ENCODE data around the gene SPINT4.
"Not testable (repeated sequence)": the region's sequence is repeated elsewhere in the genome, so short reads cannot be mapped to it uniquely, and the experiment has no call there.

The SPINT4 gene

GRCh38 chr20:45725134-45725533 lies 3.0 kb downstream of the SPINT4 start:
- Histone ChIP-seq H3K4me1 (ENCODE audit: control insufficient read depth in 1 of 2, insufficient read depth in 2 of 2, low read length in 2 of 2) (no peaks in the 10 kb centered on the region), H3K36me3 (ENCODE audit: control insufficient read depth in 1 of 2, insufficient read depth in 2 of 2, low read length in 2 of 2) (no peaks in the 10 kb centered on the region)

GRCh38 chr20:45727044-45727443 lies 4.9 kb downstream of the SPINT4 start:
- no peaks in the 10 kb centered on the region for H3K4me1 ChIP-seq (ENCODE audit: control insufficient read depth in 1 of 2, insufficient read depth in 2 of 2, low read length in 2 of 2)
- H3K27ac ChIP-seq (ENCODE audit: low read depth, low read length) = no peak overlapping the region
- no peak overlapping the region for H3K9ac ChIP-seq (ENCODE audit: low read depth in 1 of 2, low read length in 2 of 2)
- peaks cover 0 to 11% of the 10 kb centered on the region in 2 donors for H3K27me3 ChIP-seq (ENCODE audit: control insufficient read depth in 1 of 2, insufficient read depth in 2 of 2, low read length in 2 of 2)
- H3K4me3 ChIP-seq (ENCODE audit: low read depth in 1 of 2, low read length in 2 of 2) = no peak overlapping the region
- H3K9me3 ChIP-seq (ENCODE audit: control insufficient read depth in 1 of 2, low read length in 2 of 2) = no peaks in the 10 kb centered on the region
- no peaks in the 10 kb centered on the region for H3K36me3 ChIP-seq (ENCODE audit: control insufficient read depth in 1 of 2, insufficient read depth in 2 of 2, low read length in 2 of 2)

More at GRCh38 chr20:45725134-45725533, 3.0 kb downstream of the SPINT4 start:
- H3K4me3 ChIP-seq (ENCODE audit: low read depth in 1 of 2, low read length in 2 of 2) = no peak overlapping the region
- peaks cover 0 to 13% of the 10 kb centered on the region in 2 donors for H3K27me3 ChIP-seq (ENCODE audit: control insufficient read depth in 1 of 2, insufficient read depth in 2 of 2, low read length in 2 of 2)
- no peak overlapping the region for H3K9ac ChIP-seq (ENCODE audit: low read depth in 1 of 2, low read length in 2 of 2)
- no peak overlapping the region for H3K27ac ChIP-seq (ENCODE audit: low read depth, low read length)
- H3K9me3 ChIP-seq (ENCODE audit: control insufficient read depth in 1 of 2, low read length in 2 of 2) = no peaks in the 10 kb centered on the region

GRCh38 chr20:45732199-45732598 lies 10.1 kb downstream of the SPINT4 start:
- Histone ChIP-seq H3K9ac (ENCODE audit: low read depth in 1 of 2, low read length in 2 of 2) (no peak overlapping the region), H3K4me3 (ENCODE audit: low read depth in 1 of 2, low read length in 2 of 2) (no peak overlapping the region), H3K27me3 (ENCODE audit: control insufficient read depth in 1 of 2, insufficient read depth in 2 of 2, low read length in 2 of 2) (no peaks in the 10 kb centered on the region), H3K27ac (ENCODE audit: low read depth, low read length) (no peak overlapping the region), H3K9me3 (ENCODE audit: control insufficient read depth in 1 of 2, low read length in 2 of 2) (no peaks in the 10 kb centered on the region), H3K4me1 (ENCODE audit: control insufficient read depth in 1 of 2, insufficient read depth in 2 of 2, low read length in 2 of 2) (no peaks in the 10 kb centered on the region), H3K36me3 (ENCODE audit: control insufficient read depth in 1 of 2, insufficient read depth in 2 of 2, low read length in 2 of 2) (no peaks in the 10 kb centered on the region)

- H3K27me3 ChIP-seq (ENCODE audit: control insufficient read depth in 1 of 2, insufficient read depth in 2 of 2, low read length in 2 of 2) = no peaks in the 10 kb centered on the region
- no peak overlapping the region for H3K4me3 ChIP-seq (ENCODE audit: low read depth in 1 of 2, low read length in 2 of 2)
- no peaks in the 10 kb centered on the region for H3K4me1 ChIP-seq (ENCODE audit: control insufficient read depth in 1 of 2, insufficient read depth in 2 of 2, low read length in 2 of 2)
- no peaks in the 10 kb centered on the region for H3K36me3 ChIP-seq (ENCODE audit: control insufficient read depth in 1 of 2, insufficient read depth in 2 of 2, low read length in 2 of 2)
- no peak overlapping the region for H3K27ac ChIP-seq (ENCODE audit: low read depth, low read length)
- H3K9me3 ChIP-seq (ENCODE audit: control insufficient read depth in 1 of 2, low read length in 2 of 2) = no peaks in the 10 kb centered on the region
- no peak overlapping the region for H3K9ac ChIP-seq (ENCODE audit: low read depth in 1 of 2, low read length in 2 of 2)
Observed at GRCh38 chr20:45735552-45735951, 13.4 kb downstream of the SPINT4 start.

GRCh38 chr20:45735988-45736387 lies 13.8 kb downstream of the SPINT4 start:
- Histone ChIP-seq H3K4me3 (ENCODE audit: low read depth in 1 of 2, low read length in 2 of 2) (no peak overlapping the region), H3K36me3 (ENCODE audit: control insufficient read depth in 1 of 2, insufficient read depth in 2 of 2, low read length in 2 of 2) (no peaks in the 10 kb centered on the region), H3K27me3 (ENCODE audit: control insufficient read depth in 1 of 2, insufficient read depth in 2 of 2, low read length in 2 of 2) (no peaks in the 10 kb centered on the region), H3K9ac (ENCODE audit: low read depth in 1 of 2, low read length in 2 of 2) (no peak overlapping the region), H3K4me1 (ENCODE audit: control insufficient read depth in 1 of 2, insufficient read depth in 2 of 2, low read length in 2 of 2) (no peaks in the 10 kb centered on the region), H3K9me3 (ENCODE audit: control insufficient read depth in 1 of 2, low read length in 2 of 2) (no peaks in the 10 kb centered on the region), H3K27ac (ENCODE audit: low read depth, low read length) (no peak overlapping the region)

GRCh38 chr20:45742596-45742995 lies 20.4 kb downstream of the SPINT4 start:
- H3K27ac ChIP-seq (ENCODE audit: low read depth, low read length) = no peak overlapping the region
- no peaks in the 10 kb centered on the region for H3K9me3 ChIP-seq (ENCODE audit: control insufficient read depth in 1 of 2, low read length in 2 of 2)
- no peaks in the 10 kb centered on the region for H3K4me1 ChIP-seq (ENCODE audit: control insufficient read depth in 1 of 2, insufficient read depth in 2 of 2, low read length in 2 of 2)
- no peaks in the 10 kb centered on the region for H3K36me3 ChIP-seq (ENCODE audit: control insufficient read depth in 1 of 2, insufficient read depth in 2 of 2, low read length in 2 of 2)
- no peak overlapping the region for H3K9ac ChIP-seq (ENCODE audit: low read depth in 1 of 2, low read length in 2 of 2)
- H3K27me3 ChIP-seq (ENCODE audit: control insufficient read depth in 1 of 2, insufficient read depth in 2 of 2, low read length in 2 of 2) = no peaks in the 10 kb centered on the region
- H3K4me3 ChIP-seq (ENCODE audit: low read depth in 1 of 2, low read length in 2 of 2) = no peak overlapping the region

- Histone ChIP-seq H3K4me3 (ENCODE audit: low read depth in 1 of 2, low read length in 2 of 2) (no peak overlapping the region), H3K27me3 (ENCODE audit: control insufficient read depth in 1 of 2, insufficient read depth in 2 of 2, low read length in 2 of 2) (no peaks in the 10 kb centered on the region), H3K9ac (ENCODE audit: low read depth in 1 of 2, low read length in 2 of 2) (no peak overlapping the region), H3K36me3 (ENCODE audit: control insufficient read depth in 1 of 2, insufficient read depth in 2 of 2, low read length in 2 of 2) (no peaks in the 10 kb centered on the region), H3K9me3 (ENCODE audit: control insufficient read depth in 1 of 2, low read length in 2 of 2) (no peaks in the 10 kb centered on the region), H3K27ac (ENCODE audit: low read depth, low read length) (no peak overlapping the region), H3K4me1 (ENCODE audit: control insufficient read depth in 1 of 2, insufficient read depth in 2 of 2, low read length in 2 of 2) (no peaks in the 10 kb centered on the region)
Observed at GRCh38 chr20:45745015-45745414, 22.9 kb downstream of the SPINT4 start.

GRCh38 chr20:45751721-45752120 lies 29.6 kb downstream of the SPINT4 start:
- Histone ChIP-seq H3K4me1 (ENCODE audit: control insufficient read depth in 1 of 2, insufficient read depth in 2 of 2, low read length in 2 of 2) (no peaks in the 10 kb centered on the region), H3K4me3 (ENCODE audit: low read depth in 1 of 2, low read length in 2 of 2) (no peak overlapping the region), H3K9me3 (ENCODE audit: control insufficient read depth in 1 of 2, low read length in 2 of 2) (no peaks in the 10 kb centered on the region)

GRCh38 chr20:45752746-45753145 lies 30.6 kb downstream of the SPINT4 start:
- Histone ChIP-seq H3K36me3 (ENCODE audit: control insufficient read depth in 1 of 2, insufficient read depth in 2 of 2, low read length in 2 of 2) (no peaks in the 10 kb centered on the region), H3K9me3 (ENCODE audit: control insufficient read depth in 1 of 2, low read length in 2 of 2) (no peaks in the 10 kb centered on the region)

More at GRCh38 chr20:45751721-45752120, 29.6 kb downstream of the SPINT4 start:
- Histone ChIP-seq H3K9ac (ENCODE audit: low read depth in 1 of 2, low read length in 2 of 2) (no peak overlapping the region), H3K36me3 (ENCODE audit: control insufficient read depth in 1 of 2, insufficient read depth in 2 of 2, low read length in 2 of 2) (no peaks in the 10 kb centered on the region), H3K27me3 (ENCODE audit: control insufficient read depth in 1 of 2, insufficient read depth in 2 of 2, low read length in 2 of 2) (no peaks in the 10 kb centered on the region), H3K27ac (ENCODE audit: low read depth, low read length) (no peak overlapping the region)

GRCh38 chr20:45758096-45758495 lies 35.9 kb downstream of the SPINT4 start:
- Histone ChIP-seq H3K27ac (ENCODE audit: low read depth, low read length) (no peak overlapping the region), H3K9me3 (ENCODE audit: control insufficient read depth in 1 of 2, low read length in 2 of 2) (no peaks in the 10 kb centered on the region), H3K4me1 (ENCODE audit: control insufficient read depth in 1 of 2, insufficient read depth in 2 of 2, low read length in 2 of 2) (no peaks in the 10 kb centered on the region), H3K36me3 (ENCODE audit: control insufficient read depth in 1 of 2, insufficient read depth in 2 of 2, low read length in 2 of 2) (no peaks in the 10 kb centered on the region), H3K9ac (ENCODE audit: low read depth in 1 of 2, low read length in 2 of 2) (no peak overlapping the region), H3K4me3 (ENCODE audit: low read depth in 1 of 2, low read length in 2 of 2) (no peak overlapping the region), H3K27me3 (ENCODE audit: control insufficient read depth in 1 of 2, insufficient read depth in 2 of 2, low read length in 2 of 2) (no peaks in the 10 kb centered on the region)

More at GRCh38 chr20:45752746-45753145, 30.6 kb downstream of the SPINT4 start:
- Histone ChIP-seq H3K9ac (ENCODE audit: low read depth in 1 of 2, low read length in 2 of 2) (no peak overlapping the region), H3K4me1 (ENCODE audit: control insufficient read depth in 1 of 2, insufficient read depth in 2 of 2, low read length in 2 of 2) (no peaks in the 10 kb centered on the region), H3K27me3 (ENCODE audit: control insufficient read depth in 1 of 2, insufficient read depth in 2 of 2, low read length in 2 of 2) (no peaks in the 10 kb centered on the region), H3K4me3 (ENCODE audit: low read depth in 1 of 2, low read length in 2 of 2) (no peak overlapping the region), H3K27ac (ENCODE audit: low read depth, low read length) (no peak overlapping the region)

- H3K27ac ChIP-seq (ENCODE audit: low read depth, low read length); H3K4me3 ChIP-seq (ENCODE audit: low read depth in 1 of 2, low read length in 2 of 2); H3K36me3 ChIP-seq (ENCODE audit: control insufficient read depth in 1 of 2, insufficient read depth in 2 of 2, low read length in 2 of 2); H3K9me3 ChIP-seq (ENCODE audit: control insufficient read depth in 1 of 2, low read length in 2 of 2); H3K9ac ChIP-seq (ENCODE audit: low read depth in 1 of 2, low read length in 2 of 2); H3K27me3 ChIP-seq (ENCODE audit: control insufficient read depth in 1 of 2, insufficient read depth in 2 of 2, low read length in 2 of 2); H3K4me1 ChIP-seq (ENCODE audit: control insufficient read depth in 1 of 2, insufficient read depth in 2 of 2, low read length in 2 of 2): not testable (repeated sequence)
Observed at GRCh38 chr20:45759921-45760320, 37.8 kb downstream of the SPINT4 start.

Data from duodenal mucosa (tissue), 2 donors.